Activated CD4-positive, alpha-beta T cell treated with anti-CD3 and anti-CD28 coated beads, Interleukin-2, Interleukin-6, amounts not matched to agents 100 ng/mL and 50 ng/mL, durations not matched to agents 16 hours and 8 hours (primary cell): Measurements from ENCODE around the gene SMIM33.
"Not testable (repeated sequence)": the region's sequence is repeated elsewhere in the genome, so short reads cannot be mapped to it uniquely, and the experiment has no call there.

ENCODE experiments used
- DNase-seq: peaks from one replicate; pipeline ENCODE4 v3.0.0-alpha.2; 2020

Gene SMIM33

GRCh38 chr5:139470821-139471300, at the start of gene SMIM33:
SMIM33 (plus strand) TSS chr5:139471004; CDS start chr5:139471122, 118 bp downstream.
- peak; percentile 62 for DNase-seq

GRCh38 chr5:139422307-139422893, 48.4 kb upstream of the SMIM33 start:
- DNase-seq, result peak; percentile 85

- no peak for DNase-seq
These were observed 45.3 kb upstream of the SMIM33 start for GRCh38 chr5:139425497-139425896.

- no peak for DNase-seq
These were observed 44.5 kb upstream of the SMIM33 start for GRCh38 chr5:139426203-139426885.

GRCh38 chr5:139430015-139430414, 40.8 kb upstream of the SMIM33 start:
- DNase-seq, result no peak

GRCh38 chr5:139431706-139432105, 39.1 kb upstream of the SMIM33 start:
- no peak for DNase-seq

- DNase-seq, result no peak
These were observed 35.1 kb upstream of the SMIM33 start for GRCh38 chr5:139435676-139436075.

- no peak for DNase-seq
These were observed 32.1 kb upstream of the SMIM33 start for GRCh38 chr5:139438707-139439012.

- peak; percentile 93 for DNase-seq
These were observed 31.5 kb upstream of the SMIM33 start, which contains the start of gene DNAJC18 for GRCh38 chr5:139439013-139439903. DNAJC18 (minus strand) TSS chr5:139439525; CDS start chr5:139439445, 80 bp downstream.

GRCh38 chr5:139440416-139440815, 30.4 kb upstream of the SMIM33 start:
- DNase-seq, result not testable (repeated sequence)

GRCh38 chr5:139443831-139444453, 26.9 kb upstream of the SMIM33 start:
- DNase-seq, result peak; percentile 42

GRCh38 chr5:139445325-139446170, 25.3 kb upstream of the SMIM33 start:
- no peak for DNase-seq

GRCh38 chr5:139446956-139447779, 23.6 kb upstream of the SMIM33 start:
- peak; percentile 90 for DNase-seq

- DNase-seq, result no peak
These were observed 19.6 kb upstream of the SMIM33 start for GRCh38 chr5:139451176-139451575.

- no peak for DNase-seq
These were observed 18.7 kb upstream of the SMIM33 start for GRCh38 chr5:139451878-139452660.

- DNase-seq, result peak; percentile 44
These were observed 16.9 kb upstream of the SMIM33 start for GRCh38 chr5:139453683-139454567.

- DNase-seq, result no peak
These were observed 16.1 kb upstream of the SMIM33 start for GRCh38 chr5:139454568-139455290.

GRCh38 chr5:139456776-139457175, 14.0 kb upstream of the SMIM33 start:
- DNase-seq, result no peak

GRCh38 chr5:139457241-139457640, 13.6 kb upstream of the SMIM33 start:
- no peak for DNase-seq
